Fibroblast of skin of left biceps (primary cell): ENCODE results near the gene IPO5.

Experiments used
- DNase-seq, 2 experiments: peaks; one replicate each; pipeline ENCODE4 v3.0.0-alpha.2; 2013; ENCODE audit warnings: low read depth in 2 of 2

Gene IPO5

GRCh38 chr13:98056839-98057410, 103.5 kb downstream of the IPO5 start:
- DNase-seq = no peak

- no peak for DNase-seq
These were observed 105.8 kb downstream of the IPO5 start for GRCh38 chr13:98059276-98059675.

- DNase-seq = no peak
These were observed 106.8 kb downstream of the IPO5 start for GRCh38 chr13:98060282-98060681.

GRCh38 chr13:98065468-98065867, 112.0 kb downstream of the IPO5 start:
- DNase-seq = no peak

- DNase-seq = no peak
These were observed 113.2 kb downstream of the IPO5 start for GRCh38 chr13:98066636-98067035.

GRCh38 chr13:98068521-98068920, 115.0 kb downstream of the IPO5 start:
- DNase-seq = no peak

- no peak for DNase-seq
These were observed 116.5 kb downstream of the IPO5 start for GRCh38 chr13:98069985-98070384.

- DNase-seq = no peak
These were observed 117.8 kb downstream of the IPO5 start for GRCh38 chr13:98071316-98071715.

GRCh38 chr13:98072476-98072875, 119.0 kb downstream of the IPO5 start:
- DNase-seq = no peak
